HepG2 (cell line): Measurements from ENCODE around the gene SEMA3F. TPM values are rescaled to one million over a fixed set of nuclear protein-coding genes. Genes with fewer than 3 reads are reported as not detected.

ENCODE experiments used
- ARNTL ChIP-seq: sonication (generic); formaldehyde crosslinking; IDR thresholded peaks from 2 replicates; pipeline ENCODE4 v1.4.0; 2020; ENCODE audit warnings: mild to moderate bottlenecking, missing genetic modification reagents
- BORCS8-MEF2B ChIP-seq: sonication (generic); formaldehyde crosslinking; IDR thresholded peaks from 2 replicates; pipeline ENCODE4 v1.8.0; 2022; ENCODE audit warnings: mild to moderate bottlenecking, missing genetic modification reagents
- DRAP1 ChIP-seq: IDR thresholded peaks from 2 replicates; pipeline ENCODE4 v1.6.1; 2016; ENCODE audit warnings: missing genetic modification reagents, missing compliant biosample characterization
- EP300 ChIP-seq, 3 experiments: sonication (generic) in 1 of 3; formaldehyde crosslinking in 1 of 3; IDR thresholded peaks; 2 replicates each; pipeline versions ENCODE4 v1.5.1 to v1.6.1; 2011 to 2020; ENCODE audit warnings: low read depth in 2 of 3, low read length in 2 of 3, borderline replicate concordance in 1 of 3, improper control_type of control experiment in 1 of 3, mild to moderate bottlenecking in 1 of 3, missing genetic modification reagents in 1 of 3, moderate library complexity in 1 of 3
- HNRNPH1 ChIP-seq: fragments of 200-400 bp; formaldehyde crosslinking; optimal IDR thresholded peaks from 2 replicates; pipeline ENCODE3; 2017; ENCODE audit warnings: mild to moderate bottlenecking, low read depth, low read length
- JARID2 ChIP-seq: sonication (generic); formaldehyde crosslinking; IDR thresholded peaks from 2 replicates; pipeline ENCODE4 v1.8.1; 2023; ENCODE audit warnings: missing genetic modification reagents, inconsistent platforms; ENCODE audit not compliant: insufficient replicate concordance
- POGK ChIP-seq: sonication (generic); formaldehyde crosslinking; conservative IDR thresholded peaks from 2 replicates; pipeline ENCODE4 v1.8.0; 2022; ENCODE audit warnings: mild to moderate bottlenecking, moderate library complexity, missing genetic modification reagents
- SPEN ChIP-seq: sonication (generic); formaldehyde crosslinking; IDR thresholded peaks from 2 replicates; pipeline ENCODE4 v1.5.1; 2020; ENCODE audit warnings: low read depth, mild to moderate bottlenecking, missing genetic modification reagents
- TOE1 ChIP-seq: sonication (generic); formaldehyde crosslinking; IDR thresholded peaks from 2 replicates; pipeline ENCODE4 v1.4.0; 2020; ENCODE audit warnings: mild to moderate bottlenecking, missing genetic modification reagents
- UBTF ChIP-seq: sonication (generic); formaldehyde crosslinking; IDR thresholded peaks from 2 replicates; pipeline ENCODE4 v1.4.0; 2020; ENCODE audit warnings: mild to moderate bottlenecking, missing genetic modification reagents
- ZMYM3 ChIP-seq: sonication (generic); formaldehyde crosslinking; IDR thresholded peaks from 2 replicates; pipeline ENCODE4 v1.5.1; 2020; ENCODE audit warnings: mild to moderate bottlenecking, missing genetic modification reagents
- ZNF205 ChIP-seq: IDR thresholded peaks from 2 replicates; pipeline ENCODE4 v1.6.1; 2018; ENCODE audit warnings: missing biosample characterization, missing genetic modification reagents
- ZNF33A ChIP-seq: sonication (generic); formaldehyde crosslinking; IDR thresholded peaks from 2 replicates; pipeline ENCODE4 v1.5.1; 2020; ENCODE audit warnings: missing genetic modification reagents, mild to moderate bottlenecking, moderate library complexity, borderline replicate concordance
- ZNF501 ChIP-seq: sonication (generic); formaldehyde crosslinking; IDR thresholded peaks from 2 replicates; pipeline ENCODE4 v1.5.1; 2020; ENCODE audit warnings: mild to moderate bottlenecking, moderate library complexity, missing genetic modification reagents
- ZNF607 ChIP-seq: sonication (generic); formaldehyde crosslinking; IDR thresholded peaks from 2 replicates; pipeline ENCODE4 v1.5.1; 2020; ENCODE audit warnings: missing genetic modification reagents, mild to moderate bottlenecking, borderline replicate concordance
- ZNF614 ChIP-seq: IDR thresholded peaks from 2 replicates; pipeline ENCODE4 v1.6.1; 2018; ENCODE audit warnings: missing biosample characterization, missing genetic modification reagents, inconsistent platforms, borderline replicate concordance
- ZNF703 ChIP-seq: sonication (generic); formaldehyde crosslinking; IDR thresholded peaks from 2 replicates; pipeline ENCODE4 v1.5.1; 2020; ENCODE audit warnings: missing genetic modification reagents, mild to moderate bottlenecking, moderate library complexity, borderline replicate concordance
- polyA plus RNA-seq, 8 experiments: library from polyadenylated mRNA; depleted of rRNA in 3 of 8; stranded (reverse) in 7 of 8; unstranded in 1 of 8; fragments of >200 nt; fragmentation: Illumina TruSeq in 4 of 8; extraction: Trizol in 4 of 8; gene quantifications; 2 replicates each; pipeline versions ENCODE4 v1.2.1 to v1.2.3, GENCODE V29; 2011 to 2016; ENCODE audit warnings: low read depth in 4 of 8, missing spikeins in 1 of 8, mixed read lengths in 1 of 8; ENCODE audit not compliant: insufficient read depth in 1 of 8
- total RNA-seq, 5 experiments: library from RNA; depleted of rRNA; stranded (reverse); fragments of >200 nt; fragmentation: Illumina TruSeq; extraction: Trizol; gene quantifications; 2 replicates each; pipeline ENCODE4 v1.2.3, GENCODE V29; 2016; ENCODE audit warnings: low read depth in 1 of 5
- TF ChIP-seq, protein P1 (sequence below), 2 experiments: fragments of 450-650 bp in 1 of 2; sonication (generic) in 1 of 2; formaldehyde crosslinking; IDR thresholded peaks; 2 replicates each; pipeline versions ENCODE4 v1.5.0 to v1.8.0; 2020 to 2022; ENCODE audit warnings: mild to moderate bottlenecking in 1 of 2, missing genetic modification reagents in 1 of 2
- TF ChIP-seq, protein P2 (sequence below): sonication (generic); formaldehyde crosslinking; IDR thresholded peaks from 2 replicates; pipeline ENCODE4 v1.4.0; 2020; ENCODE audit warnings: missing genetic modification reagents
- TF ChIP-seq, protein P3 (sequence below): IDR thresholded peaks from 2 replicates; pipeline ENCODE4 v1.6.1; 2018; ENCODE audit warnings: missing genetic modification reagents, mild to moderate bottlenecking, missing compliant biosample characterization

SEMA3F gene
- total and polyA plus RNA-seq, 2 of the 13 experiments (the other 11 are each of a cell fraction or from before 2014, with no cell fraction given) = 7.6 to 17.2 TPM

- TF ChIP-seq, protein P1, sequence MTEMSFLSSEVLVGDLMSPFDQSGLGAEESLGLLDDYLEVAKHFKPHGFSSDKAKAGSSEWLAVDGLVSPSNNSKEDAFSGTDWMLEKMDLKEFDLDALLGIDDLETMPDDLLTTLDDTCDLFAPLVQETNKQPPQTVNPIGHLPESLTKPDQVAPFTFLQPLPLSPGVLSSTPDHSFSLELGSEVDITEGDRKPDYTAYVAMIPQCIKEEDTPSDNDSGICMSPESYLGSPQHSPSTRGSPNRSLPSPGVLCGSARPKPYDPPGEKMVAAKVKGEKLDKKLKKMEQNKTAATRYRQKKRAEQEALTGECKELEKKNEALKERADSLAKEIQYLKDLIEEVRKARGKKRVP (CRISPR knock-in tag; IDR thresholded peaks at IDR 0.05) = 0 out of 4 replicates have a peak, but pooled peaks of 1 of the 2 experiments have one; percentile 15
- TF ChIP-seq ZNF614 (CRISPR knock-in tag) (no peak), ZNF501 (CRISPR knock-in tag) (peak; percentile 68), SPEN (CRISPR knock-in tag) (0 out of 2 replicates have a peak, but pooled peaks have one; percentile 28), ZMYM3 (CRISPR knock-in tag) (no peak), ZNF607 (0 out of 2 replicates have a peak, but pooled peaks have one; percentile 27), ZNF703 (CRISPR knock-in tag) (peak; percentile 60; the same call in 1 of the 2 replicates), UBTF (CRISPR knock-in tag) (peak; percentile 50; the same call in 1 of the 2 replicates), POGK (peak; percentile 19), ZNF33A (CRISPR knock-in tag) (peak; percentile 87; the same call in 1 of the 2 replicates), HNRNPH1 (no peak), ARNTL (CRISPR knock-in tag) (peak; percentile 47; the same call in 1 of the 2 replicates), JARID2 (CRISPR knock-in tag) (peak; percentile 17), EP300 (IDR thresholded peaks at IDR 0.05; ENCODE audit: low read depth in 2 of 2, low read length in 2 of 2) (0 out of 4 replicates have a peak, but pooled peaks of 1 of the 2 experiments have one; percentile 24), EP300 (CRISPR knock-in tag; IDR thresholded peaks at IDR 0.05; ENCODE audit: borderline replicate concordance) (no peak), DRAP1 (CRISPR knock-in tag) (peak; percentile 58; the same call in 1 of the 2 replicates), TOE1 (CRISPR knock-in tag) (no peak), ZNF205 (CRISPR knock-in tag) (no peak), BORCS8-MEF2B (peak; percentile 45)
- TF ChIP-seq, protein P2, sequence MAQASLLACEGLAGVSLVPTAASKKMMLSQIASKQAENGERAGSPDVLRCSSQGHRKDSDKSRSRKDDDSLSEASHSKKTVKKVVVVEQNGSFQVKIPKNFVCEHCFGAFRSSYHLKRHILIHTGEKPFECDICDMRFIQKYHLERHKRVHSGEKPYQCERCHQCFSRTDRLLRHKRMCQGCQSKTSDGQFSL = peak; percentile 81
- TF ChIP-seq, protein P3, sequence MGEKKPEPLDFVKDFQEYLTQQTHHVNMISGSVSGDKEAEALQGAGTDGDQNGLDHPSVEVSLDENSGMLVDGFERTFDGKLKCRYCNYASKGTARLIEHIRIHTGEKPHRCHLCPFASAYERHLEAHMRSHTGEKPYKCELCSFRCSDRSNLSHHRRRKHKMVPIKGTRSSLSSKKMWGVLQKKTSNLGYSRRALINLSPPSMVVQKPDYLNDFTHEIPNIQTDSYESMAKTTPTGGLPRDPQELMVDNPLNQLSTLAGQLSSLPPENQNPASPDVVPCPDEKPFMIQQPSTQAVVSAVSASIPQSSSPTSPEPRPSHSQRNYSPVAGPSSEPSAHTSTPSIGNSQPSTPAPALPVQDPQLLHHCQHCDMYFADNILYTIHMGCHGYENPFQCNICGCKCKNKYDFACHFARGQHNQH (CRISPR knock-in tag) = 0 out of 2 replicates have a peak, but pooled peaks have one; percentile 25
Measured at GRCh38 chr3:50205413-50206276, 50.5 kb downstream of the SEMA3F start (continued).
